A549 (cell line): Measurements from ENCODE around the gene MYMK. TPM values are rescaled to one million over a fixed set of nuclear protein-coding genes. Genes with fewer than 3 reads are reported as not detected.

Experiments used
- ATAC-seq, 2 experiments: fragments of 200-7000 bp in 1 of 2; fragments of >200 bp in 1 of 2; cut with Nextera tagmentation in 1 of 2; cut with Tn5 transposase in 1 of 2; 3 replicates each; pipeline versions ENCODE4 v1.8.0 to v1.9.1; 2018 to 2020; ENCODE audit warnings: mild to moderate bottlenecking in 1 of 2, moderate library complexity in 1 of 2
- CTCF ChIA-PET: fragments of 300-600 bp; sonication (Branson Sonifier 250); formaldehyde crosslinking; extraction: SDS; loops from one replicate; lab custom pipeline; 2021; ENCODE audit warnings: antibody characterized with exemption, inconsistent platforms; lab: Yijun Ruan, JAX
- POLR2A ChIA-PET: fragments of 350-600 bp; formaldehyde crosslinking; extraction: SDS; loops from one replicate; lab custom pipeline; 2021; ENCODE audit warnings: antibody characterized with exemption, inconsistent platforms; lab: Yijun Ruan, JAX
- DNase-seq, 2 experiments: peaks; one replicate each; pipeline versions ENCODE4 v3.0.0 to v3.0.0-alpha.2; 2011 to 2016; ENCODE audit warnings: low read depth in 1 of 2, low spot score in 1 of 2
- FAIRE-seq: peaks from 2 replicates; lab custom pipeline; 2011; peaks lifted over from hg19 to GRCh38; lab: Jason Lieb, UNC
- H3K27ac ChIP-seq, 2 experiments: fragments of >200 bp; sonication (Bioruptor Twin); formaldehyde crosslinking; 3 replicates each; pipeline ENCODE4 v1.5.1; 2016 to 2017
- H3K4me1 ChIP-seq: fragments of >200 bp; sonication (Bioruptor Twin); formaldehyde crosslinking; 3 replicates; pipeline ENCODE4 v1.6.1; 2016
- H3K4me2 ChIP-seq: fragments of >200 bp; sonication (Bioruptor Twin); formaldehyde crosslinking; 3 replicates; pipeline ENCODE4 v1.6.1; 2016
- H3K4me3 ChIP-seq: fragments of >200 bp; sonication (Bioruptor Twin); formaldehyde crosslinking; 3 replicates; pipeline ENCODE4 v1.5.1; 2016
- H3K9me3 ChIP-seq: fragments of >200 bp; sonication (Bioruptor Twin); formaldehyde crosslinking; 3 replicates; pipeline ENCODE4 v1.6.1; 2016
- BCL3 ChIP-seq: fragments of >200 bp; sonication (Bioruptor Twin); formaldehyde crosslinking; IDR thresholded peaks from 3 replicates; pipeline ENCODE4 v1.6.1; 2016
- CBX2 ChIP-seq: fragments of 200-600 bp; sonication (generic); IDR thresholded peaks from 2 replicates; pipeline ENCODE4 v1.6.1; 2016; ENCODE audit warnings: low read depth, mild to moderate bottlenecking, borderline replicate concordance
- CBX8 ChIP-seq: fragments of 200-600 bp; sonication (generic); IDR thresholded peaks from 2 replicates; pipeline ENCODE4 v1.6.1; 2016
- CEBPB ChIP-seq, 2 experiments: fragments of >200 bp in 1 of 2; sonication (Bioruptor Twin) in 1 of 2; formaldehyde crosslinking in 1 of 2; IDR thresholded peaks; 2 replicates each; pipeline ENCODE4 v1.6.1; 2012 to 2016
- CHD4 ChIP-seq: fragments of 200-600 bp; sonication (generic); IDR thresholded peaks from 2 replicates; pipeline ENCODE4 v1.6.1; 2016; ENCODE audit warnings: antibody characterized with exemption, mild to moderate bottlenecking, borderline replicate concordance
- EHMT2 ChIP-seq: fragments of 200-600 bp; sonication (generic); IDR thresholded peaks from 2 replicates; pipeline ENCODE4 v1.6.1; 2016; ENCODE audit warnings: antibody characterized with exemption, low read depth, mild to moderate bottlenecking, moderate library complexity
- FOXS1 ChIP-seq: fragments of 250-450 bp; sonication (Bioruptor Pico); IDR thresholded peaks from 2 replicates; pipeline ENCODE4 v1.5.0; 2020; ENCODE audit warnings: mild to moderate bottlenecking, moderate library complexity
- MAFK ChIP-seq: fragments of 450-650 bp; IDR thresholded peaks from 2 replicates; pipeline ENCODE4 v1.6.1; 2014; ENCODE audit not compliant: partially characterized antibody
- MAZ ChIP-seq: fragments of 150-350 bp; IDR thresholded peaks from 2 replicates; pipeline ENCODE4 v1.6.1; 2014; ENCODE audit warnings: antibody characterized with exemption, low read depth, low read length, borderline replicate concordance
- PBX3 ChIP-seq: IDR thresholded peaks from 2 replicates; pipeline ENCODE4 v1.6.1; 2012
- RARB ChIP-seq: fragments of 250-450 bp; sonication (Bioruptor Pico); IDR thresholded peaks from 2 replicates; pipeline ENCODE4 v1.8.0; 2021; ENCODE audit warnings: mild to moderate bottlenecking, moderate library complexity
- RFX5 ChIP-seq: fragments of 450-650 bp; IDR thresholded peaks from 2 replicates; pipeline ENCODE4 v1.7.1; 2014; ENCODE audit warnings: antibody characterized with exemption, mild to moderate bottlenecking, moderate library complexity
- TFCP2L1 ChIP-seq: fragments of 250-450 bp; sonication (Bioruptor Pico); IDR thresholded peaks from 2 replicates; pipeline ENCODE4 v1.5.0; 2021; ENCODE audit warnings: mild to moderate bottlenecking
- USF2 ChIP-seq: fragments of 450-650 bp; IDR thresholded peaks from 2 replicates; pipeline ENCODE4 v1.6.1; 2014; ENCODE audit warnings: antibody characterized with exemption
- ZFP36 ChIP-seq: fragments of 450-650 bp; IDR thresholded peaks from 2 replicates; pipeline ENCODE4 v1.6.1; 2014; ENCODE audit warnings: borderline replicate concordance; ENCODE audit not compliant: partially characterized antibody
- ZSCAN20 ChIP-seq: fragments of 250-450 bp; sonication (Bioruptor Pico); IDR thresholded peaks from 2 replicates; pipeline ENCODE4 v1.8.0; 2022; ENCODE audit warnings: mild to moderate bottlenecking, moderate library complexity
- WGBS: methylation state at CpG from one replicate; pipeline ENCODE4 v1.1.6; 2017; ENCODE audit errors: missing lambda C conversion rate; 5-methylcytosine and 5-hydroxymethylcytosine counted together
- polyA plus RNA-seq, 4 experiments: library from polyadenylated mRNA; depleted of rRNA in 3 of 4; stranded (reverse); fragments of >200 nt; fragmentation: RNase III in 1 of 4; extraction: RNeasy Plus Mini Kit Qiagen cat#74134 plus additional on column Dnase treatment in 1 of 4; gene quantifications; 2 replicates in 3 of 4; 3 replicates in 1 of 4; pipeline ENCODE4 v1.2.3, GENCODE V29; 2011 to 2017

MYMK gene
- polyA plus RNA-seq, 2 of the 4 experiments (the other 2 are of a cell fraction) = not detected

- TF ChIP-seq USF2 = no peak
Observed at GRCh38 chr9:133476941-133477340, 47.8 kb downstream of the MYMK start (continued).

GRCh38 chr9:133476036-133476931 lies 48.5 kb downstream of the MYMK start:
- Histone ChIP-seq H3K4me1 (peaks cover 12% of the 10 kb centered on the region), H3K27ac (no peak overlapping the region), H3K4me3 (no peak overlapping the region), H3K4me2 (no peak overlapping the region)
- POLR2A ChIA-PET = interaction anchor here (1.6 kb wide), 1 partner anchor 17 kb away, joined by 5 read pairs; the partner anchor contains the start of gene CACFD1
- TF ChIP-seq CHD4 (no peak), BCL3 (no peak), RFX5 (no peak), USF2 (no peak), FOXS1 (no peak), ZSCAN20 (CRISPR knock-in tag) (no peak), PBX3 (no peak), CEBPB (IDR thresholded peaks at IDR 0.05) (no peak), MAFK (no peak), EHMT2 (no peak), MAZ (no peak), TFCP2L1 (CRISPR knock-in tag) (no peak), CBX2 (no peak)
- TF ChIP-seq, all 56 proteins: peak for 0
- WGBS = 83% methylated on average over 21 of the region's 27 CpGs
- ATAC-seq = no peak
- no peak for DNase-seq
- FAIRE-seq = no peak
- CTCF ChIA-PET = interaction anchor here (0.7 to 2.6 kb wide), 9 partner anchors 9 to 329 kb away, joined by 3 to 12 read pairs (median 4); no protein-coding TSS in a partner anchor
- no peaks in the 10 kb centered on the region for H3K9me3 ChIP-seq

GRCh38 chr9:133475292-133476012 lies 49.3 kb downstream of the MYMK start:
- Histone ChIP-seq H3K4me1 (peaks cover 12% of the 10 kb centered on the region), H3K27ac (no peak overlapping the region), H3K4me2 (no peak overlapping the region), H3K9me3 (no peaks in the 10 kb centered on the region), H3K4me3 (no peak overlapping the region)
- ATAC-seq (no peak), DNase-seq (no peak), FAIRE-seq (no peak)
- TF ChIP-seq ZFP36 (peak; percentile 76), CBX8 (no peak), RARB (CRISPR knock-in tag) (no peak)
- ChIA-PET CTCF (interaction anchor here (0.7 to 2.6 kb wide), 6 partner anchors 9 to 289 kb away, joined by 4 to 12 read pairs (median 4); no protein-coding TSS in a partner anchor), POLR2A (interaction anchor here (1.6 kb wide), 1 partner anchor 16 kb away, joined by 5 read pairs; the partner anchor contains the start of gene CACFD1)
- 91% methylated on average over 20 of the region's 27 CpGs for whole genome bisulfite sequencing
